ENCODE results near the gene AGBL5. TPM values are rescaled to one million over a fixed set of nuclear protein-coding genes. Genes with fewer than 3 reads are reported as not detected.

AGBL5 gene
- total and polyA plus RNA-seq, 2 of the 13 experiments (the other 11 are each of a cell fraction or from before 2014, with no cell fraction given): 55.9 to 73.3 TPM

DNA sequence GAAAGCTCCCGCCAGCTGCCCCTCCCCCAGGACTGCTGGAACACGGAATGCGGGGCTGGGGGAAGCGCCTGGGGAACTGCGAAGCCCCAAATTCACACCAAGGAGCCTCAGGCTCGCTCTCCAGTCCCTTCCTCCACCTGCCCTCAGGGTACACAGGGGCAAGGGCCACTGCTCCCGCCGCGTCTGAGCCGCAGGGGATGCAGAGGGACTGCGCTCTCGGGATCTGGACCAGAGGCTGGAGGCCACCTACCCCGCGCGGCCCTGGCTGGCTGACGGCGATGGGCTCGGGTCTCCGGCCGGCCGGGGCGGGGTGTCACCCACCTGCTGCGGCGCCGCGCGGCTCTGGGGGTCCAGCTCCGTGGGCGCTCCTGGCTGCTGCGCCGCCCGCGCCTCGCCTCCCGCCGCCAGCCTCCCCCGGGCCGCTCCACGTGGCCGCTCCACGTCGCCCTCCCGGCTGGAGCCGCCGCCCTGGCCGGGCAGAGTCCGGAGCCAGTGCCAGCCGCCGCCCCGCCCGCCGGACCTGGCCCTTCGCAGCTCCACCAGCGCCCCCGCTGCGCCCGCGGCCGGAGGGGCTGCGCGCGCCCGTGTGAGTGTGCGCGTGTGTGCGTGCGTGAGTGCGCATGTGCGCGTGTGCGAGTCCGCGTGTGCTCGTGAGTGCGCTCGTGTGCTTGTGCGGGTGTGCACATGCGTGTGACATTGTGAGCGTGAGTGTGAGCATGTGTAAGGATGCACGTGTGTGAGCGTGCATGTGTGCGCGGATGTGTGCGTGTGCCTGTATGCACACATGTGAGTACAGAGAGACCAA, 67.3 kb downstream of the AGBL5 start, which contains the start of gene CGREF1 (continued):
- TF ChIP-seq HMGA1 (CRISPR knock-in tag; conservative IDR thresholded peaks at IDR 0.05) (no peak), MIER3 (CRISPR knock-in tag; IDR thresholded peaks at IDR 0.05; ENCODE audit: borderline replicate concordance) (no peak; the same call in 1 of the 2 replicates), YY1 (IDR thresholded peaks at IDR 0.05; ENCODE audit: insufficient read depth, insufficient replicate concordance, low read depth, low read length) (no peak), NFIC (IDR thresholded peaks at IDR 0.05; ENCODE audit: low read length) (no peak), ZNF547 (CRISPR knock-in tag; IDR thresholded peaks at IDR 0.05) (no peak), ZNF317 (CRISPR knock-in tag; IDR thresholded peaks at IDR 0.05) (no peak), NCOA5 (CRISPR knock-in tag; IDR thresholded peaks at IDR 0.05) (no peak), MATR3 (CRISPR knock-in tag; IDR thresholded peaks at IDR 0.05) (no peak), HNRNPL (IDR thresholded peaks at IDR 0.05; ENCODE audit: low read depth, low read length) (no peak), HNF4G (IDR thresholded peaks at IDR 0.05; ENCODE audit: borderline replicate concordance, low read depth, low read length) (no peak), HNF4G (CRISPR knock-in tag; IDR thresholded peaks at IDR 0.05; ENCODE audit: borderline replicate concordance, low read depth) (no peak), HOXA3 (CRISPR knock-in tag; IDR thresholded peaks at IDR 0.05) (peak; percentile 74), ESRRA (CRISPR knock-in tag; IDR thresholded peaks at IDR 0.05; ENCODE audit: low read depth) (peak; percentile 7; the same call in 1 of the 2 replicates), ZZZ3 (CRISPR knock-in tag; IDR thresholded peaks at IDR 0.05; ENCODE audit: borderline replicate concordance) (0 out of 2 replicates have a peak, but pooled peaks have one; percentile 56), FOXJ3 (CRISPR knock-in tag; IDR thresholded peaks at IDR 0.05; ENCODE audit: borderline replicate concordance) (no peak), RARA (CRISPR knock-in tag; IDR thresholded peaks at IDR 0.05) (no peak), YEATS4 (CRISPR knock-in tag; IDR thresholded peaks at IDR 0.05; ENCODE audit: borderline replicate concordance) (peak; percentile 55; the same call in 1 of the 2 replicates), ZNF441 (CRISPR knock-in tag; IDR thresholded peaks at IDR 0.05; ENCODE audit: borderline replicate concordance) (no peak; the same call in 1 of the 2 replicates), ZNF501 (CRISPR knock-in tag; IDR thresholded peaks at IDR 0.05) (no peak), DNMT1 (CRISPR knock-in tag; IDR thresholded peaks at IDR 0.05) (peak; percentile 82), ZNF274 (CRISPR knock-in tag; IDR thresholded peaks at IDR 0.05) (peak; percentile 62; the same call in 1 of the 2 replicates), ZNF101 (CRISPR knock-in tag; IDR thresholded peaks at IDR 0.05; ENCODE audit: borderline replicate concordance, low read depth) (no peak)
- TF ChIP-seq, protein P1, sequence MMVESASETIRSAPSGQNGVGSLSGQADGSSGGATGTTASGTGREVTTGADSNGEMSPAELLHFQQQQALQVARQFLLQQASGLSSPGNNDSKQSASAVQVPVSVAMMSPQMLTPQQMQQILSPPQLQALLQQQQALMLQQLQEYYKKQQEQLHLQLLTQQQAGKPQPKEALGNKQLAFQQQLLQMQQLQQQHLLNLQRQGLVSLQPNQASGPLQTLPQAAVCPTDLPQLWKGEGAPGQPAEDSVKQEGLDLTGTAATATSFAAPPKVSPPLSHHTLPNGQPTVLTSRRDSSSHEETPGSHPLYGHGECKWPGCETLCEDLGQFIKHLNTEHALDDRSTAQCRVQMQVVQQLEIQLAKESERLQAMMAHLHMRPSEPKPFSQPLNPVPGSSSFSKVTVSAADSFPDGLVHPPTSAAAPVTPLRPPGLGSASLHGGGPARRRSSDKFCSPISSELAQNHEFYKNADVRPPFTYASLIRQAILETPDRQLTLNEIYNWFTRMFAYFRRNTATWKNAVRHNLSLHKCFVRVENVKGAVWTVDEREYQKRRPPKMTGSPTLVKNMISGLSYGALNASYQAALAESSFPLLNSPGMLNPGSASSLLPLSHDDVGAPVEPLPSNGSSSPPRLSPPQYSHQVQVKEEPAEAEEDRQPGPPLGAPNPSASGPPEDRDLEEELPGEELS (CRISPR knock-in tag; IDR thresholded peaks at IDR 0.05): no peak
- TF ChIP-seq, protein P2, sequence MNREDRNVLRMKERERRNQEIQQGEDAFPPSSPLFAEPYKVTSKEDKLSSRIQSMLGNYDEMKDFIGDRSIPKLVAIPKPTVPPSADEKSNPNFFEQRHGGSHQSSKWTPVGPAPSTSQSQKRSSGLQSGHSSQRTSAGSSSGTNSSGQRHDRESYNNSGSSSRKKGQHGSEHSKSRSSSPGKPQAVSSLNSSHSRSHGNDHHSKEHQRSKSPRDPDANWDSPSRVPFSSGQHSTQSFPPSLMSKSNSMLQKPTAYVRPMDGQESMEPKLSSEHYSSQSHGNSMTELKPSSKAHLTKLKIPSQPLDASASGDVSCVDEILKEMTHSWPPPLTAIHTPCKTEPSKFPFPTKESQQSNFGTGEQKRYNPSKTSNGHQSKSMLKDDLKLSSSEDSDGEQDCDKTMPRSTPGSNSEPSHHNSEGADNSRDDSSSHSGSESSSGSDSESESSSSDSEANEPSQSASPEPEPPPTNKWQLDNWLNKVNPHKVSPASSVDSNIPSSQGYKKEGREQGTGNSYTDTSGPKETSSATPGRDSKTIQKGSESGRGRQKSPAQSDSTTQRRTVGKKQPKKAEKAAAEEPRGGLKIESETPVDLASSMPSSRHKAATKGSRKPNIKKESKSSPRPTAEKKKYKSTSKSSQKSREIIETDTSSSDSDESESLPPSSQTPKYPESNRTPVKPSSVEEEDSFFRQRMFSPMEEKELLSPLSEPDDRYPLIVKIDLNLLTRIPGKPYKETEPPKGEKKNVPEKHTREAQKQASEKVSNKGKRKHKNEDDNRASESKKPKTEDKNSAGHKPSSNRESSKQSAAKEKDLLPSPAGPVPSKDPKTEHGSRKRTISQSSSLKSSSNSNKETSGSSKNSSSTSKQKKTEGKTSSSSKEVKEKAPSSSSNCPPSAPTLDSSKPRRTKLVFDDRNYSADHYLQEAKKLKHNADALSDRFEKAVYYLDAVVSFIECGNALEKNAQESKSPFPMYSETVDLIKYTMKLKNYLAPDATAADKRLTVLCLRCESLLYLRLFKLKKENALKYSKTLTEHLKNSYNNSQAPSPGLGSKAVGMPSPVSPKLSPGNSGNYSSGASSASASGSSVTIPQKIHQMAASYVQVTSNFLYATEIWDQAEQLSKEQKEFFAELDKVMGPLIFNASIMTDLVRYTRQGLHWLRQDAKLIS (CRISPR knock-in tag; IDR thresholded peaks at IDR 0.05): no peak

Data from HepG2 (cell line).